DMS 273 treated with DMSO at 0.1 percent for 48 hours (cell line): Measurements from ENCODE around the gene BNC1.
"Not testable (repeated sequence)": the region's sequence is repeated elsewhere in the genome, so short reads cannot be mapped to it uniquely, and the experiment has no call there.

Experiments
- DNase-seq: peaks from one replicate; lab custom pipeline; 2025; lab: John Stamatoyannopoulos, UW

Gene BNC1

DNA sequence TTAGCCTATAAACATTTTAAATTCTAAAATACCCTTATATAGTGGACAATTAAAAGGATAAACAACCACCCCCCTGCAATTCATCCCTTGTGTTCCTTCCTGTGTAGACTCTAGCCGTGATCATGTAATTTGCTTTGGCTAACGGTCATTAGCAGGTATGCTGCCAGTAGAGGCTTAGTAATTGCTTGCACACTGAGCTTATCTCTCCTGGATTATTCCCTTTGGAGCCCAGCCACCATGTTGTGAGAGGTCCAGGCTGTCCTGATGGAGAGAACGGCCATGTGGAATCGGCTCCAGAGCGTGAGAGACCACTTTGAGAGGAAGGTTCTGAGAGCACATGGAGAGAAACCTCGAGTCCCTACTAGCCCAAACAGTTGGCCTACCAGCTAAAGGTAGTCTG, 11.0 kb upstream of the BNC1 start:
- DNase-seq, result no peak

DNA sequence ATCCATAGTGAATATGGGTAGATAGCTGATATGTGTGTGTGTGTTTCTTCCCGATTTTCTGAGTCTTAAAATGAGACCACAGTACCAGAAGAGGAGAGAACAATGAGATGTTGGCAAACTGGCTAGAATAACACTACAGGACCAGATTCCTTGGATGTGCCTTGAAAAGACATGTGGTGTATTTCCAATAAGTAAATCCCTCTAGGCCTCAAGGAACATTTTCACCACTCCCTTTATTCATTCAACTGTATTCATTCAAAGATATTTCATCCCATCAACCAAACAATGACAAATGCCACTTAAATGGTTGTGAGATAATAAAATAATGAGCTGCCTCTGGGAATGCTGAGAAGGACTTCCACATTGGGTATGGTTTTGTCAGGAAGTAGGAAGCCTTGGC, 8.7 kb upstream of the BNC1 start:
- DNase-seq, result no peak

DNA sequence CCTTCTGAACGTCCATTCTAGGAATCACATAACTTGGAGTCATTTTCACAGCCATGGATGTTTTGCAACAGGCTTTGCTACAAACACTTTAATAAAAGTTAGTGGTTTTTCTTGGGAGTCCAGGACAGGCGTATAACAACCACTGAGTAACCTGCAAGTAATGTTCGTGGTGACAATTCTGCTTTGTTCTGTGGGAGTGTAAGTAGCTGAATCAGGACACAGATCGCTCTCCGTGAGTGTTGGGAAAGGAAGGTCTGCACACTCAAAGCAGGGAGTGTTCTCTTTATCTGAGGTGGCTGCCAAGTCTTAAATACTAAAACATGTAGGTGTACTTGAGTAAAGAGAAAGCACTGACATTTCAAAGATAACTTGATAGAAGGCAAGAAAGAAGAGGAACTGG, 7.9 kb upstream of the BNC1 start:
- DNase-seq, result no peak

DNA sequence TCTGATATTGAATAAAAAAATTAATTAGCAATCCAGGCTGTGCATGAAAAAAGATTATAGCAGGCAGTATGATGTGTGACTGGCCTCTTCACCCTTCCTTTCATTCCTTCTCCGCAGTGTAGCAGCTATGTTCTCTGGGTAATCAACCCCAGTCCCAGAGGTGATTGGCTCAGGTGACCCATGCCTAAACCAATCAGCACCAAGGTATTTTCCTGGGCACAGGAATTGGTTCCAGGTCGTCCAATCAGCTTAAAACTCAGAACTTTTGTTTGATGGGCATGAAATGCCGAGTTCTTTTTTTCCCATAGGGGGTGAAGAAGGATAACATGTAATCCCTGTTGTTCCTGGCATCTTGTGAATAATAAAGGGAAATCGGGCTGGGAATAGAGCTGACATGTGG, 5.8 kb upstream of the BNC1 start:
- DNase-seq, result no peak

DNA sequence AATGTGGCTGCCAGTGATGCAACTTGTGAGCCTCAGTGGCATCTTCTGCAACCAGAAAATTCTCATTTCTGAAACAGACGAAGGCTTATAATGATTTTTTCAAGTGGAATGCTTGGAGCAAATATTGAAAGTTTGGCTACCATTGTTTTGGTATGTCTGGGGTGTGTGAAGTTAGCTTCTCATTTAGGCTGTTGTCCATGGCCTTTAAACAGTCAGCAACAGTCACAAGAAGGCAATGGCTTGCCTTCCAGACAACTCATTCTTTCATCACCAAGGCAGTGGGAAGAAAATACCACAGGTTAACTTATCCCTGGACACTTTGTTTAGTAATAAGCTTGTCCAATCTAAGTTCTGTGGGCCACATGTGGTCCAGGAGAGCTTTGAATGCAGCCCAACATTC, 4.7 kb upstream of the BNC1 start:
- DNase-seq, result no peak

DNA sequence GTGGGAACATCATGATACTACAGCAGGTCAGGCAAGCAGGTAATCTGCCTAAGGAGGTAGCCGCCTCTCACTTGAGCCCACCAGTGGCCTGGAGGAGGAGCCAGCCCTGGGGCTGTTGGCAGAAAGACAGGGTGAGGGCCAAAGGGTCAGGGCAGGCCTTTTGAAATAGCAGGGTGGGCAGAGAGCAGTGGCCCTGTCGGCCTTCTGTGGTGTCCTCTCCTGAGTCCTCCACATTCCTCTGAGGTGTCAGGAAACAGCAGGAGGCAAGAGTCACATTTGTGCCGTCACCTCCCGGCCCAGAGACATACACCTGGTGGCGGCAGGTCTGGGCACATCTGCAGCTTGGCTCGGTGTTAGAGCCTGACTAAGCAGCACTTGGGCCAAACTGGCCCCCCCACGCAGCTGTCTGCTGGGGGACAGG, 3.9 kb upstream of the BNC1 start:
- no peak for DNase-seq

DNA sequence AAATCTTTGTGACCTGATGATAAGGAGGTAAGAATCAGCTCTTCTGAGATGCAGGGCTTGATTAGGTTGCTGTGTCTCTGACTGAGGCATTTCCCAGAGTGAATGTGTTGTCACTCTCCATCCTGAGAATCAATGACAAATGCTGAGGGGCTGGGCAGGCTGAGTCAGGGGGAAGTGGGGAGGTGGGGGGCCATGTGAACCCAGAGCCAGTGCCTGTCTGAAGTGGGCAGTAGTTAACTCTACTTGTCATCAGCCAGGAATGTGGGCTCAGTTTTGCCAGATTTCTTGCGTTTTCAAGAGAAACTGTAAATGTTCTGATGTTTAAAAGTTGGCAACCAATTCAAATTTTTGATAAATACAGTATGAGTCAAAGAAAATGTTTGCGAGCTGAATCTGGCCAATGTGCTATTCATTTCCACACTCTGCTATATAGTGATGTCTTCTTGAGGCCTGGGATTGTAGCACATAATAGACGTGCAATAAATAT, 3.1 kb upstream of the BNC1 start:
- no peak for DNase-seq

DNA sequence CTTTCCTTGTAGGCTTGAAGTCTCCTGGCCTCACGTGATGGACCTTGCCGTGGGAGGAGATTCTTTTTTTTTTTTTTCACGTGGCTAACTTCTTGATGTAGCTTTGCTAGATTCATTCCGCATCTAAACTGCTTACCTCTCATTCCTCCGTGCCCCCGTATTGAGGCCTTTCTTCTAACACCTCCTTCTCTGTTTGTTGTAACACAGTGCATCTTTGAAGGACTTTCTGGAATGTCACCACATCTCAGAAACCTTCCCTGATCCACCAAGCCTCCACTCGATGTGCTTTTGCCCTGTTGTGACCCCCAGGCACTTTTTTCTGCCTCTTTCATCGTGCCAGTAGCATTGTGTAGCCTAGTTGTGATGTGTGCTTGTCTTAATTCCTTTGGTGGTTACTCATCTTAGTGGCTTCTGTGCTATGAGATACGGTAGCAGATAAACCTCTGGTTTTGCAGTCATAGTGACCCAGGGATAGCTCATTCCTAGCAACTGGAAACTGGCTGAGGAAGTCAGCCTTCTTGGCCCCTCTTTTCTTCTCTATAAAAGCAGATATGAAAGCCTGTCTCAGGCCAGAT, 1.6 kb upstream of the BNC1 start:
- DNase-seq, result no peak

DNA sequence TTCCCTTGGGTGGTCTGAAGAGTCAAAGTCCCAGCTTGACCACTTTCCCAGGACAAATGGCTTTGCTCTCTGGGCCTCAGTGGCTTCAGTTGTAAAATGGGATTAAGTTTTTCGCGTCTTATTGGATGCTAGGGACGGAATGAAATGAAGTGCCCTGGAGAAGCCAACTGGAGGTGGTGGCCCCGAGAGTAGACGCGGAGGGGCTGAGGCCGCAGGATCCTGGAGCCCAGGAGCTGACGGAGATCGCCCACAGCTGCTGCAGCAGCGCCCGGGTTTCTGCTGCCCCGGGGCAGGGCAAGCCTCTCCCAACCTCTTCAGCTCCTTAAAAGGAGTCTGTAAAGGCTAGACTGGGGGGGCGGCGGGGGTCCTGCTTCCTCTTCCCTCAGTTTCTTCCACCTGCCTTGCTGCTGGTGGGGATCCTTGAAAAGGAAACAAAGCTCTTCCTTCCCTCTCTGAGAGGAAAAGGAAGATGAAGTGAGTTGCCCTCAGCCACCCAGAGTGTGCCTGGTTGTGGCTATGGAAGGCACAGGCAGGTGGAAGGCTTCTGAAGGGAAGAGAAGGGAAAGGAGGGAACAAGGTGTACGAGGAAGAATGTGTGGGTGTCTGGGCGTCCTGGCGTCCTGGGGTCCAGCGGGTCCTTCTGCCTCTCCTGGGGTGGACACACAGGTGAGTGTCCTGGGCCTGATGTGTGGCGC, 967 bp upstream of the BNC1 start:
- DNase-seq, result no peak

DNA sequence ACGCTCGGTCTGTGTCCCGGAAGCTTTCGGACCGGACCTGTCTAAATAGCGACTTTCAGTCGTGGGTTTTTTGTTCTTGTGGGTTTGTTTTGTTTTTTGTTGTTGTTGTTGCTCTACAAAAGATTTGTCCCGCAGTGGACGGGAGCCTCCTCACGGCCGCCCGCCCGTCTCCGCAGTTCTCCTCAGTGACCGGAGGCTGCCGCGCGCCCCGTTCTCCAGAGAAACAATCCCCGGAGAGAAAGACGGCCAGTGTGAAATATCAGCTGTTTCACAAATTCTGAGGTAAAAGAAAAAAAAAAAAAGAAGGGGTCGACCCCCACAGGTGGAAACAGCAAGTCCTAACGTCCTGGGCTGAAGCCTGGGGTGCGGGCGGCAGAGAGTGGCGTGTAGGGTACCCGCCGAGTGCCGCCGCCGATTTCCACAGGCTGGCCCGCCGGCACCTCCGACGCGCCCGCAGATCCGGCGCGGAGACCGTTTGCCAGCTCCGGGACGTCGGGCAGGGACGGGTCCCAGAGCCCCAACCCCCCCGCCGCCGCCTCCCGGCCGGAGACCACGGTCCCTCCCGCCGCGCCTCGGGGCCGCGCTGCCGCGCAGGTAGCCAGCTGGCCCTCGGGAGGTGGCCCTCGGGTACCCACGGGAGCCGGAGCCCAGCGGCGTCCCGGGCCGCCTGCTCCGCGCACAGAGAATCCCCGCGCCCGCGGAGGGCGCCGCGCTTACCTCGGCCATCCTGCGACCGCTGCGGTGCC, 478 bp downstream of the BNC1 start:
- DNase-seq, result no peak

DNA sequence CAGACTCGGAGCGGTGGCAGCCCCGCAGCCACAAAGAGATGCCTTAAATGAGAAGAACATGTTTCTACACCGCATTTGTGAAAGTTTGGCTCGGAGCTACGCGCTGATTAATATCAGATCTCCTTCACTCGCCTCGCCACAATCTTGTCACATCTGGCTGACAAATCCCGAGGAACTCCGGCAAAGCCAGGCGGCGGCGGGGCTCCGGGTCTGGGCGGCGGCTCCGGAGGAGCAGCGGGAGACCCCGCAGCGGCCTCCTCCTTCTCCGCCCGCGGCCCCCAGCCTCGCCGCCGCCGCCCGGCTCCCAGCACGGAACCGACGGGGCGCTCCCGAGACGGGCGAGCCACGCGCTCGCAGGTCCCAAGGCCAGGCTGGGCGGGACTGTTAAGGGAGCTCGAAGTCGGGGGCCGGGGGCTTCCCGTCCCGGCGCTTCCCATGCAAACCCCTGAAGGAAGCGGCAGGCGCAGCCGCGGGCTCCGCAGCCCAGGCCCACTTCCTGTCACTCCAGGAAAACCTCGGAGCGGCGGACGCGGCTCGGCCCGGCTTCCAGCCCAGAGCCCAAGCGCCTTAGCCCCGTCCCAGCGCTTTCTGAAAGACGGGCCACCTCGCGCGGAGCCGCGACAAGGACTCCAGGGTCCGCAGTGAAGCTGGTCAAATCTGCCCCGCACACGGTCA, 1.2 kb downstream of the BNC1 start:
- no peak for DNase-seq

DNA sequence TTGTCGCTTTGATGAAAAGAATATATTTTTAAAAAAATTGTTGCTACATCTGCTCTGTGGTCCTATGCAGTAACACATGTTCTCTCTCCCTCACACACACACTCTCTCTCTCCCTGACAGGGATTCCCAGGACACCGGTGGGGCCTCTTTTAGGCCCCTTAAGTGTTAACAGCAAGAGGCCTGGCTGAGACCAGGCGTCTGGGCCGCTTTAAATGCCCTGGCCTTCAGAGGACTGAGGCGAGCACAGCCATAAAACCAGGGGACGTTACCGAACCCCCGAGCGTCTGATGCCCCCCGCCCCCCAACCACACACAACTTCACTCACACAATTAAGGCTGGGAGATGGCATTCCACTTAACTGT, 1.7 kb downstream of the BNC1 start:
- DNase-seq, result no peak

DNA sequence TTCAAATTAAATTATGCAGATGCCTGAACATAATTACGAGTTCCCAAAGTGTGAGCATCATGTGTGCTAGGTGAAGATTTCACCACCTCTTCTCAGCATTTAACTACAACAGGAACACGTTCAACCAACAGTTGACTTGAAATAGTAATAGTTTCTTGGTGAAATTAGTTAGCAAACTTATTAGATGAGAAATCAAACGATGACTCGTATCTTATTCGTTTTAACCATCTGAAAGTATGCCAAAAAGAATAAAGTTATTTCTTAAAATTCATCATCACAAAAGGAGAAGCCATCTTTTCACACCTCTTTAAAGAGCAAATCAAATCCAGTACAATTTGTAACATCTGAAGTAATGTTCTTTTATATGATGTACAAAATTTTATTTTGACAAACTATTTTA, 2.3 kb downstream of the BNC1 start:
- no peak for DNase-seq

DNA sequence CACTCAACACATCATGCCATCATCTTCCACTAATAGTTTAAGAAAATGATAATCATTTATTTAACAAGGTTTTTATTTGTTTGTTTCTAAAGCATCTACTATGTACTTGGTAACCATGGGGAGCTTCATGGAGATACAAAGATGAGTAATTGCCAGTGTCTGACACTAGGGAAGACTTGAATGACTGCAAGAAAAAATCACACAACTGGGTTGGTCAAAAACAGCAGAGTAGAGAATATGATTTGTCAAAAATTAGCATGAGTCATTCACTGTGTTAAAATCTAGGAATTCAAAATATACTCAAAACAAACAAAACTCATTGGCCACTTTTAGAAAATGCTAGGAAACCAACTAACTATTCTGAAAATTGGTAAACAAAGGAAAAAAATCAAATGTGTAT, 6.3 kb downstream of the BNC1 start:
- DNase-seq, result no peak

DNA sequence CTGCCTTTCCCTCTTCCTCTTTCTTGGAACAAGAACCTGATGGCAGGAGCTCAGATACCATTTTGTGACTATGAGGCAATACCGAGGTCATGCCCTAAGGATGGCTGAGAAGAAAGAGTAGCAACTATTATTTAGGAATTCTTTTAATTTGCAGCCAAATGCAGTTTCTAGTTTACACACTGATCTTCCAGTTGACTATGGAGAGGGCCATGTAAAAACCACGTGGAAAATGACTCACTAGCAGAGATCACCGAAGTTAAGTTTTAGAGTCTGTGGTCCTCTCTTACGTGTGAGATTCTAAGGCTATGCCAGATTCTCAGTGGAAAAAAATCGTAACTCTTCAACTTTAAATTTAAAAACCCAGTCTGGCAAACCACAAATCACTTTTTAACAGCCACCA, 7.8 kb downstream of the BNC1 start:
- no peak for DNase-seq

DNA sequence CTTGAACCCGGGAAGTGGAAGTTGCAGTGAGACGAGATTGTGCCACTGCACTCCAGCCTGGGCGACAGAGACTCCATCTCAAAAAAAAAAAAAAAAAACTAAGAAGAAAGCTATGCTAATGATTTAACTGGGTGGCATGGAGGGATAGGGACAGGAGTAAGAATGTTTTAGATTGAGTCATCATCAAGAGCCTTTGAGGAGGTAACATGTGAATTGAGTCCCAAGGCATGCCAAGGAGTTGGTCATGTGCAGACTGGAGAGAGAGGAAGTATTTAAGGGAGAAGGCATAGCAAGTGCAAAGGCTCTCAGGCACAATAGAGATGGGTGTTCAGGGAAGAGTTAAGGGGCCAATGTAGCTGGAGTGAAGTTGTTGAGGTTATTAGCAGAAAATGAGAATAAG, 9.1 kb downstream of the BNC1 start:
- DNase-seq, result no peak

DNA sequence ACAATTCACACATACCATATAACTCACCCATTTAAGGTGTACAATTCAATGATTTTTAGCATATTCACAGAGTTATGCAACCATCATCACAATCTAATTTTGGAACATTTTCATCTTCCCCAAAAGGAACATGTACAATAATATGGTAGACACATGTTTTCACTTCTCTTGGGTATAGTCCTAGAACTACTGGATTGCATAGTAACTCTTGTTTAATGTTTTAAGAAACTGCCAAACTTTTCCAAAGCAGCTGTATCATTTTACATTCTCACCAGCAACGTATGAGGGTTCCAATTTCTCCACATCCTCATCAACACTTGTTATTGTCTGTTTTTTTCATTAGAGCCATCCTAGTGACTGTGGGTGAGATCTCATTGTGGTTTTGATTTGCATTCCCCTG, 14.3 kb downstream of the BNC1 start:
- DNase-seq, result no peak

DNA sequence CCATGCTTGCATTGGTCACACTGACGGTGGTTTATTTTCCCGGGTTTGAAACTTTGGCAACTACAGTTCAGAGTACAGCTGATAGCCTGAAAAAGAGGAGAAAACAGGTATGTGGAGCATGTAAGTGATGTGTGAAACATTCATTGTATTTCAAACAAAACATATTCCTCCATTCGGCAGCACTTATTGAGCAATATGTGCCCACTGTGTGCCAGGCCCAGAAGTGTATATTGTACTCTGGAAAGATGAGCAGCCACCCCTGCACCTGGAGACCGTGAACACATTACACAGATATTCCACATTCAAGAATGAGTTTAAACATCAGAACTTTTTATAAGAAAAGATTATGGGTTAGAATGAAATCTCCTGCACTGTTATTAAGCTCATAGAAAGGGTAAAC, 16.3 kb downstream of the BNC1 start:
- DNase-seq, result no peak

DNA sequence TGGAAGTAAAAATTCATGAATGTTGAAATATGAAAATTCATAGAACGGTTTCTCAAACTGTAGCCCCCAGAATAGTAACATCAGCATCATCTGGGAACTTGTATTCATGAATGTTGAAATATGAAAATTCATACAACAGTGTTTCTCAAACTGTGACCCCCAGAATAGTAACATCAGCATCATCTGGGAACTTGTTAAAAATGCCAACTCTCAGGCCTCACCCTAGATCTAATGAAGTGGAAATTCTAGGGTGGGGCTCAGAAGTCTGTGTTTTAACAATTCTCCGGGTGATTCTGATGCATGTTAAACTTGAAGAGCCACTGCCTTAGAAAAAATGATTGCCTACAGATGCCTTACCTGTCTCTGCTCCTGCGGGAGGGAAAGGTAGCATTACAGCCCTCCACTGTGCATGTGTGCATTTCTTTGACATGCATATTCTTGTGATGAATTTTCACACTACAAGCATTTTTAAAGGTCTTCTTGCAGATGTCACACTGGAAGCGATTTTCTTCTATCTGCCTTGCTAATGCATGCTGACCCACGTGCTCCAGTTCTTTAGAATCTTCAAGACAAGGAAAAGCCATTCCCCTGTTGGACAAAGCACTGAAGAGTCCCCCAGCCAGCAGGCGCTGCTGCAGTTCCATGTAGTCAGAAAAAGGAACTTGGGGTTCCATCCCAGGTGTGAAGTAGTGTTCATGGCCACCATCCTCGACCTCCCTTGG, 21.7 kb downstream of the BNC1 start:
- no peak for DNase-seq

DNA sequence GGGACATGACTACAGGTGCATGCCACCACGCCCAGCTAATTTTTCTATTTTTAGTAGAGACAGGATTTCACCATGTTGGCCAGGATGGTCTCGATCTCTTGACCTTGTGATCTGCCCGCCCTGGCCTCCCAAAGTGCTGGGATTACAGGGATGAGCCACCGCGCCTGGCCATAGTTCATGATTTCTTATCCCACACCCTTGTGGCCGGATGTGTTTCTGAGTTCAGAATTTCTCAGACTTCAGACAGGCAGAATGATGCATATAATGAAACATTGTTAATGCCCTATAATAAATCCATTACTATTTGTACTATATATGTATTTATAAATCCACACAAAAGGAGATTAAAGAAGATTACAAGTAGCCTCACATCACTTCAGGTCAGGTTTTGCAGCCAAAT, 22.3 kb downstream of the BNC1 start:
- DNase-seq, result not testable (repeated sequence)

DNA sequence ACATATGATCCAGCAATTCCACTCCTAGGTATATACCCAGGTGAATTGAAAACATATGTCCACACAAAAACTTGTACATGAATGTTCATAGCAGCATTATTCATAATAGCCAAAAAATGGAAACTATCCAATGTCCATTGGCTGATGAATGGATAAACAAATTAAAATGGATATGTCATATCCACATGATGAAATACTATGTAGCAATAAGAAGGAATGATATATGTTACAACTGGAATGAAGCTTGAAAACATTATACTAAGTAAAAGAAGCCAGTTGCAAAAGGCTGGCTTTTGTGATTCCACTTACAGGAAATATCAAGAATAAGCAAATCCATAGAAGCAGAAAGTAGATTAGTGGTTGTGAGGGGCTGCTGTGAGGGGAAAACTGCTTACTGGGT, 33.7 kb downstream of the BNC1 start:
- DNase-seq, result no peak

DNA sequence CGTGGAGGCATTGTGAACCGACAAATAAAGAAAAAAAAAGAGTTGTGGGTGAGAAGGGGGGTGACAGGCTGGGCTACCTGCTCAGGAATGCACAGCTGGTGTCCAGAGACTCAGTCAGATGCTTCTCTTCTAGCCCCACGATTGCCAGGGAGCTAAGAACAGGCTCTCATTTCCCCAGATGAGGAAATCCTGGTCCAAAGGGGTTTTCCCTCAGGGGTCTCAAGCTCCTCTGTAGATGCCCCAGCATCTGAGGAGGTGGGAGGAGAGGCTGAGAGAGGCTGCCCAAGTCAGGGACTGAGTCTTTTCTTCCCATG, 35.5 kb downstream of the BNC1 start:
- no peak for DNase-seq
